HG02798 (cell line): ENCODE measurements around the gene SECISBP2L.

Source experiments
- ATAC-seq: cut with Tn5 transposase; IDR thresholded peaks from one replicate; pipeline ENCODE4 v1.9.1; 2021; ENCODE audit warnings: mild to moderate bottlenecking; ENCODE audit not compliant: unreplicated experiment, poor library complexity

The SECISBP2L gene

GRCh38 chr15:48967336-48967735 is 78.9 kb downstream of the SECISBP2L start:
- no peak for ATAC-seq

- ATAC-seq, result peak; percentile 80
Observed at GRCh38 chr15:48966595-48967301, 79.5 kb downstream of the SECISBP2L start.

GRCh38 chr15:48965972-48966371 is 80.3 kb downstream of the SECISBP2L start:
- ATAC-seq, result peak; percentile 63

GRCh38 chr15:48964898-48965297 is 81.3 kb downstream of the SECISBP2L start:
- ATAC-seq, result no peak

GRCh38 chr15:48963524-48964113 is 82.6 kb downstream of the SECISBP2L start, which contains the start of gene SHC4:
Gene SHC4, minus strand, starts transcription at chr15:48963919. Its CDS starts 904 bp downstream, at chr15:48963015.
- ATAC-seq, result peak; percentile 58

- no peak for ATAC-seq
Observed at GRCh38 chr15:48962662-48963523, 83.4 kb downstream of the SECISBP2L start.

- ATAC-seq, result no peak
Observed at GRCh38 chr15:48955967-48956366, 90.3 kb downstream of the SECISBP2L start.

GRCh38 chr15:48955370-48955769 is 90.9 kb downstream of the SECISBP2L start:
- no peak for ATAC-seq

GRCh38 chr15:48954538-48954937 is 91.7 kb downstream of the SECISBP2L start:
- no peak for ATAC-seq

- ATAC-seq, result no peak
Observed at GRCh38 chr15:48946840-48947187, 99.4 kb downstream of the SECISBP2L start.

- peak; percentile 50 for ATAC-seq
Observed at GRCh38 chr15:48946074-48946839, 100.0 kb downstream of the SECISBP2L start.

- ATAC-seq, result no peak
Observed at GRCh38 chr15:48945386-48945785, 100.9 kb downstream of the SECISBP2L start.

GRCh38 chr15:48941904-48942303 is 104.3 kb downstream of the SECISBP2L start:
- ATAC-seq, result no peak

- ATAC-seq, result peak; percentile 97
Observed at GRCh38 chr15:48940508-48940907, 105.7 kb downstream of the SECISBP2L start.

GRCh38 chr15:48939648-48940047 is 106.6 kb downstream of the SECISBP2L start:
- no peak for ATAC-seq
